Erythroblast (primary cell): ENCODE data around the gene NOP58.
"Not testable (repeated sequence)": the region's sequence is repeated elsewhere in the genome, so short reads cannot be mapped to it uniquely, and the experiment has no call there.

Experiments
- DNase-seq, 2 experiments: peaks; one replicate each; lab custom pipeline; 2025; lab: John Stamatoyannopoulos, UW
- GATA1 ChIP-seq: IDR thresholded peaks from 2 replicates; pipeline ENCODE4 v1.6.1; 2011; ENCODE audit warnings: low read depth, mild to moderate bottlenecking, control low read depth, low read length, moderate library complexity
- POLR2A ChIP-seq: IDR thresholded peaks from 2 replicates; pipeline ENCODE4 v1.6.1; 2011; ENCODE audit warnings: mild to moderate bottlenecking, low read length

NOP58 gene, protein sequence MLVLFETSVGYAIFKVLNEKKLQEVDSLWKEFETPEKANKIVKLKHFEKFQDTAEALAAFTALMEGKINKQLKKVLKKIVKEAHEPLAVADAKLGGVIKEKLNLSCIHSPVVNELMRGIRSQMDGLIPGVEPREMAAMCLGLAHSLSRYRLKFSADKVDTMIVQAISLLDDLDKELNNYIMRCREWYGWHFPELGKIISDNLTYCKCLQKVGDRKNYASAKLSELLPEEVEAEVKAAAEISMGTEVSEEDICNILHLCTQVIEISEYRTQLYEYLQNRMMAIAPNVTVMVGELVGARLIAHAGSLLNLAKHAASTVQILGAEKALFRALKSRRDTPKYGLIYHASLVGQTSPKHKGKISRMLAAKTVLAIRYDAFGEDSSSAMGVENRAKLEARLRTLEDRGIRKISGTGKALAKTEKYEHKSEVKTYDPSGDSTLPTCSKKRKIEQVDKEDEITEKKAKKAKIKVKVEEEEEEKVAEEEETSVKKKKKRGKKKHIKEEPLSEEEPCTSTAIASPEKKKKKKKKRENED

DNA sequence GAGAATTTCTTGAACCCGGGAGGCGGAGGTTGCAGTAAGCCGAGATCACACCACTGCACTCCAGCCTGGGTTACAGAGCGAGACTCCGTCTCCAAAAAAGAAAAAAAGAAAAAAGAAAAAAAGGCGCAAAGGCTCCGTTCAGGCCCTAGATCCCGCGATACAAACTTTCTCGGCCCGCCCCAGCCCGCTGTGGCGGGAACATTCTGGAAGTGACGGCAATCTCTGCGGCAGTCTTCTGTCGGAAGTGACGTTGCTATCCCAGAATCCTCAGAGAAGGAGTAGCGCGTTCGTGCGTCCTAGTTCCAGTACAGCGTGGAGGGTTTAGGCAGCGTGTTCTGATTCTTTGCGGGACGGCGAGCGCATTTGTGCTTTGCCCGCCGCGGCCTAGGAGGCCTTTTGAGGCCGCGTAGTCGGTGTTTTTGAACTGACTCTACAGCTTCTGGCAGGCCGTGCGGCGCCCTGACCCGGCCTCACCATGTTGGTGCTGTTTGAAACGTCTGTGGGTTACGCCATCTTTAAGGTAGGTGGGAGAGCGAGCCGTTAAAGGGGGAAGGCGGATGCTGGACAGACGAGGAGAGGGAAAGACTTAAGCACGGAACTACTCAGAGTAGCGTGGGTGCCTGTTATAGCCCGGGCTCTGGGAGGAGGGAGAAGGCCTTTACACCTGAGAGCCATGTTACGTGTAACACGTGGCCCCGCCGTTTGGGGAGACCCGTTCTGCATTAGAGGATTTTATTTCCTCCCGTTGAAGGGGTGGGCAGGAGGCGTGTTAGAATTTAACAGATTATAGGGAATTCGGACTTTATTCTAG, at the start of gene NOP58:
Gene NOP58, plus strand, starts transcription at position 297 of the 811 bp plus-strand sequence. Its CDS starts 179 bp downstream, at position 476.
- DNase-seq, result peak; percentile 95 to 96
- no peak for TF ChIP-seq GATA1
- TF ChIP-seq POLR2A, result peak; percentile 98

DNA sequence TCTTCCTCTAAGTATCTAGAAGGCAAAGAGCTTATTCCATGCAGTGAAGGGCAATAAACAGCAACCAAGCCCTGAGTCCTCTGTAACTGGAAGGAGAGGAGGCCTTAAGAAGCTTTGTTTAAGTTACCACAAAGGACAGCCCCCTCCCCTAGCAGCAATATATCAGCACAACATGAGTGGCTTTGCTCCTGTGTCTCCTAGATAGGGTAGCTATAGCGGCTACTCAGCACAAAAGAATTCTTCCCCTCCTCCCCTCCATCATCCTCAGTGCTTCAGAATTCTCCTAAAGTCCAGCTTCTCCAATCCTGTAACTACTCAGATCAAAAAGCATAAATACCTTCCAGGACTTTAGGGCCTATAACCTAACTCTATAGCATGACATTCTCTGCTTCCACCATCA, 43.7 kb upstream of the NOP58 start:
- DNase-seq, result peak in 1 of 2 experiments; percentile 36
- TF ChIP-seq POLR2A (no peak), GATA1 (no peak)

GRCh38 chr2:202237787-202238233, 27.8 kb upstream of the NOP58 start:
- peak; percentile 58 to 68 for DNase-seq
- no peak for TF ChIP-seq GATA1
- TF ChIP-seq POLR2A, result no peak

DNA sequence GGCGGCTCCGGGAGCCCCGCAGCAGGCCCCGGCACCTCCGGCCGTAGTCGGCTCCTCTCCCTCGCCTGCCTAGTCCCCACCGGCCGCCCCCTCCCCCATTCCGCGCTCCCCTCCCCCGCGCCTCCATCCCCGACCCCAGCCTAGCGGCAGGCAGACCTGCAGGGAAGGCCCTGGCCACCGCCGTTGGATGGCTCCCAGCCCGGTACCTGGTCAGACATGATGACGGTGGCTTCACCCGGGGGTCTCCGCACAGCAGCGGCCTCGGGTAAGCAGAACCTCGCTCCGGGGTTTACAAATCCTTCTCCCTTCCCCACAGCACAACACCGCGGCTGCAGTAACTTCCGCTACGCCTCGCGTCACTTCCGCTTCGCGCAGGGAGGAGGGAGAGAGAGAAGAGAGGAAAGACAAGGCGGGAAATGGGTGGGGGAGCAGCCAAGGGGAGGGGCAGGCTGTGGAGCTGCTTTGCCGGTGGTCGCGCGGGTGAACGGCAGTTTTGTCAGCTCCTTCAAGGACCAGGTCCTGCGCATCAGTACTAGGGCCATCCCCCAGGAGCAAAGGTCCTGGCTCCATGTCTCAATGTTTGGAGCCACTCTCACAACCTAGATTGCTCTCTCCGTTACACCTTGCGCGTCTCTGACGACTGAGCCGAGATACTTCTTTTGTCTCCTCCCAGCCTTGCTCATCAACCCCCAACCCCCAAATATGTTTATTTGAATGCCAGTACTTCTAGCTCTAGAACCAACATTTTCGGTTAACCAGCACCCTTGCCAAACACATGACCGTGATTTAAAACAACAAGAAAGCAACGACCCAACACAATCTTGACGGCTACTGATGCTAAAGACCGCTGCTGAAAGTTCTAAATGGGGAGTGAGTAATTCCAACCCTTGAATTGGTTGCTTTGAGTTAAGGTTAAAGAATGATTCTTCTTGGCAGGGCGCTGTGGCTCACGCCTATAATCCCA, 27.0 kb upstream of the NOP58 start, which contains the start of gene SUMO1:
Gene SUMO1, minus strand, starts transcription at position 364 of the 964 bp plus-strand sequence. Its CDS starts 146 bp downstream, at position 218.
- DNase-seq, result peak; percentile 91 to 92
- TF ChIP-seq POLR2A (peak; percentile 69), GATA1 (no peak)

DNA sequence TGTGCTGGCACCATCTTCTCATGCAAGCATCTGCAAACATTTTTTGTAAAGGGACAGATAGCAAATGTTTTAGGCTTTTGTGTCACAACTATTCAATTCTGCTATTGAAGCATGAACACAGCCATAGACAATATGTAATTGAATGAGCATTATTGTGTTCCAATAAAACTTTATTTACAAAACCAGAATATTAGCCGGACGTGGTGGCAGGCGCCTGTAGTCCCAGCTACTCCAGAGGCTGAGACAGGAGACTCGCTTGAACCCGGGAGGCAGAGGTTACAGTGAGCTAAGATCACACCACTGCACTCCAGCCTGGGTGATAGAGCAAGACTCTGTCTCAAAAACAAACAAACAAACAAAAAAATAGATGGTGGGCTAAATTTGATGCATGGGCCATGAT, 17.9 kb upstream of the NOP58 start:
- not testable (repeated sequence) for DNase-seq

GRCh38 chr2:202249521-202250253, 15.9 kb upstream of the NOP58 start:
- TF ChIP-seq POLR2A (no peak), GATA1 (no peak)
- DNase-seq, result no peak

- TF ChIP-seq POLR2A (no peak), GATA1 (no peak)
- DNase-seq, result no peak
Measured at GRCh38 chr2:202251494-202251893, 14.1 kb upstream of the NOP58 start.

GRCh38 chr2:202261531-202261930, 4.0 kb upstream of the NOP58 start:
- no peak for DNase-seq
- TF ChIP-seq GATA1 (no peak), POLR2A (no peak)

DNA sequence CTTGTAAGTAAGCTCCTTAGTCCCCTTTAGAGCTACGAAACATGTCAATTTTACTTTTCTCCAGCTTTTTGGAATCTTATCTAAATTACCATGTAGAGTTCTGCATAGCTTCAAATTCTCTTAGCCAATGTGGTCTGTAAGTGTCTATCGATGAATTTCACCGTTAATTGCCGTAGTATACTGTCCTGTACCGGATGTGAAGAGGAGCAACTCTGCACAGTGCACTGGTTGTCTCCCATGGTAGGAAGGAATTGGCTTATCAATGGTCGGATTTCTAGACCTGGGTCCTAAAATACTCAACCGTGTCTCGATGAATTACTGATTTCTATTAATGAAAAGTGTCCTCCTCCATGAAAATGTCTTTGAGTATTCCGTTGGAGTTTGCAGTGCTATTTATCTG, 1.9 kb downstream of the NOP58 start:
- peak; percentile 48 to 65 for DNase-seq
- no peak for TF ChIP-seq GATA1
- no peak for TF ChIP-seq POLR2A

- no peak for TF ChIP-seq POLR2A
- no peak for TF ChIP-seq GATA1
- peak; percentile 26 to 33 for DNase-seq
Measured at GRCh38 chr2:202269585-202269984, 4.0 kb downstream of the NOP58 start.

DNA sequence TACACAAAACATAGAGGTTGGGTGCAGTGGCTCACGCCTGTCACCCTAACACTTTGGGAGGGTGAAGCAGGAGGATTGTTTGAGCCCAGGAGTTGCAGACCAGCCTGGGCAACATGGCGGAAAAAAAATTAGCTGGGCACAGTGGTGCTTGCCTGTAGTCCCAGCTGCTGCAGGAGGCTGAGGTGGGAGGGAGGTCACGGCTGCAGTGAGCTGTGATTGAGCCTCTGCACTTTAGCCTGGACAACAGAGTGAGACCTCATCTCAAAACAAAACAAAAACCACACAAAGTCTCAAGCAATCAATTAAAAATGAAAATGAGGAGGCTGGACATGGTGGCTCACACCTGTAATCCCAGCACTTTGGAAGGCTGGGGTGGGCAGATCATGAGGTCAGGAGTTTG, 4.9 kb downstream of the NOP58 start:
- DNase-seq, result peak in 1 of 2 experiments; percentile 4
- TF ChIP-seq POLR2A (no peak), GATA1 (no peak)

DNA sequence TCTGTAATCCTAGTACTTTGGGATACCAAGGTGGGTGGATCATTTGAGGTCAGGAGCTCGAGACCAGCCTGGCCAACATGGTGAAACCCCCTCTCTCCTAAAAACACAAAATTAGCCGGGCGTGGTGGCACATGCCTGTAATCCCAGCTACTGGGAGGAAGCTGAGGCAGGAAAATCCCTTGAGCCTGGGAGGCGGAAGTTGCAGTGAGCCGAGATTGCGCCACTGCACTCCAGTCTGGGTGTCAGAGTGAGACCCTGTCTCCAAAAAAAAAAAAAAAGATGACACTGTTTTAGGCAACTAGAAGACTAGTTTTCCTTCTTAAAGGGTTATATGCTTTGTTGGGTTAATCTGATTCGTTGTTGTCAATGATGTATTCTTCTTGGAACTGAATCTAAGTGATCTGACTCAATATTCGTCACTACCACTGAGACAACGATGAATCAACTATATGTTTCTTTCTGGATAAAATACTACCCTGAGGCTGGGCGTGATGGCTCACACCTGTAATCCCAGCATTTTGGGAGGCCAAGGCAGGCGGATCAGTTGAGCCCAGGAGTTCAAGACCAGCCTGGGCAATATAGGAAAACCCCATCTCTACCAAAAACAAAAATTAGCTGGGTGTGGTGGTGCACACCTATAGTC, 10.6 kb downstream of the NOP58 start:
- DNase-seq, result not testable (repeated sequence)
